Measurements from ENCODE around the gene UFD1.

DNA sequence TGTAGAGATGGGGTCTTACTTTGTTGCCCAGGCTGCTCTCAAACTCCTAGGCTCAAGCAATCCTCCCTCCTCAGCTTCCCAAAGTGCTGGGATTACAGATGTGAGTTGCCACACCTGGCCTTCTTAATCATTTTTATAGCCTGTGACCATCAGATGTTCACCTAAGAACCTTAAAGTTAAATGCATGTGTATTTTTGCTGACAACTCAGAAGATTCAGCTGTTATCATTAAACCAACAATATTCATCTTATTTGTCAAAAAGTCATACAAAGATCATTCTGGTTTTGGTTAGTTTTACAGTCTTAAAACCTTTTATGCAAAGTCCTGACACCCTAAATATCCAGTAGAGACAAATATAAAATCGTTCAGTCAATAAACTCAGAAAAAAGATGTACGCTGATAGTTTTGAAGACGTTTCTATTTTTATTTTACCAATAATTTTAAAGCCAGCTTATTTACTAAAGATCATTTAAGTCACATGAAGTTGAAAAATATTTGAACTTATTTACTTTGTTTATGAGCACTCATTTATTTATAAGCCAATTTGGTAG, 23.0 kb upstream of the UFD1 start:
- TF ChIP-seq, protein P1, sequence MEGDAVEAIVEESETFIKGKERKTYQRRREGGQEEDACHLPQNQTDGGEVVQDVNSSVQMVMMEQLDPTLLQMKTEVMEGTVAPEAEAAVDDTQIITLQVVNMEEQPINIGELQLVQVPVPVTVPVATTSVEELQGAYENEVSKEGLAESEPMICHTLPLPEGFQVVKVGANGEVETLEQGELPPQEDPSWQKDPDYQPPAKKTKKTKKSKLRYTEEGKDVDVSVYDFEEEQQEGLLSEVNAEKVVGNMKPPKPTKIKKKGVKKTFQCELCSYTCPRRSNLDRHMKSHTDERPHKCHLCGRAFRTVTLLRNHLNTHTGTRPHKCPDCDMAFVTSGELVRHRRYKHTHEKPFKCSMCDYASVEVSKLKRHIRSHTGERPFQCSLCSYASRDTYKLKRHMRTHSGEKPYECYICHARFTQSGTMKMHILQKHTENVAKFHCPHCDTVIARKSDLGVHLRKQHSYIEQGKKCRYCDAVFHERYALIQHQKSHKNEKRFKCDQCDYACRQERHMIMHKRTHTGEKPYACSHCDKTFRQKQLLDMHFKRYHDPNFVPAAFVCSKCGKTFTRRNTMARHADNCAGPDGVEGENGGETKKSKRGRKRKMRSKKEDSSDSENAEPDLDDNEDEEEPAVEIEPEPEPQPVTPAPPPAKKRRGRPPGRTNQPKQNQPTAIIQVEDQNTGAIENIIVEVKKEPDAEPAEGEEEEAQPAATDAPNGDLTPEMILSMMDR (IDR thresholded peaks at IDR 0.05), result no peak
- no peak for TF ChIP-seq EP300 (IDR thresholded peaks at IDR 0.05)

Measured in tibial nerve (tissue), 4 donors.